Kidney (tissue), 14 donors: Measurements from ENCODE around the gene CFAP74. TPM values are rescaled to one million over a fixed set of nuclear protein-coding genes. Genes with fewer than 3 reads are reported as not detected.

Source experiments
- DNase-seq, 5 donors: peaks; one replicate each; pipeline ENCODE4 v3.0.0-alpha.2; 2013 to 2020
- FAIRE-seq: peaks from 2 replicates; lab custom pipeline; 2012; peaks lifted over from hg19 to GRCh38; lab: Jason Lieb, UNC
- H3K27ac ChIP-seq, 2 donors: one replicate each; pipeline ENCODE4 v1.7.0; 2013; ENCODE audit warnings: low read depth in 2 of 2, low read length in 2 of 2, inconsistent platforms in 1 of 2
- H3K27me3 ChIP-seq: one replicate; pipeline ENCODE4 v1.7.1; 2013; ENCODE audit warnings: low read length, inconsistent platforms; ENCODE audit not compliant: control insufficient read depth, insufficient read depth
- H3K36me3 ChIP-seq, 3 donors: one replicate each; pipeline versions ENCODE4 v1.7.0 to v1.7.1; 2013; ENCODE audit warnings: low read length in 3 of 3, control low read depth in 1 of 3, inconsistent platforms in 1 of 3; ENCODE audit not compliant: insufficient read depth in 3 of 3, control insufficient read depth in 2 of 3
- H3K4me1 ChIP-seq, 3 donors: one replicate each; pipeline versions ENCODE4 v1.7.0 to v1.7.1; 2013; ENCODE audit warnings: low read length in 3 of 3, inconsistent platforms in 1 of 3, low read depth in 1 of 3; ENCODE audit not compliant: control insufficient read depth in 2 of 3, insufficient read depth in 2 of 3
- H3K4me3 ChIP-seq, 3 donors: one replicate each; pipeline versions ENCODE4 v1.7.0 to v1.8.1; 2013; ENCODE audit warnings: low read length in 3 of 3, control low read depth in 1 of 3, inconsistent platforms in 1 of 3
- H3K9ac ChIP-seq, 3 donors: one replicate each; pipeline versions ENCODE4 v1.7.0 to v1.7.1; 2013; ENCODE audit warnings: low read length in 3 of 3, control low read depth in 1 of 3, inconsistent platforms in 1 of 3
- H3K9me3 ChIP-seq, 3 donors: one replicate each; pipeline versions ENCODE4 v1.7.0 to v1.7.1; 2013; ENCODE audit warnings: low read length in 3 of 3, control low read depth in 1 of 3, inconsistent platforms in 1 of 3; ENCODE audit not compliant: control insufficient read depth in 2 of 3, insufficient read depth in 1 of 3
- CTCF ChIP-seq: IDR thresholded peaks from 3 replicates; pipeline ENCODE4 v1.5.1; 2012; ENCODE audit warnings: mild to moderate bottlenecking, moderate library complexity, borderline replicate concordance; ENCODE audit not compliant: insufficient read depth; ENCODE audit errors: extremely low read depth
- intact Hi-C: fragments of 100-400 bp; cut with DNase I; formaldehyde crosslinking; loops from one replicate; pipeline ENCODE4 v1.11.1; 2022
- polyA plus RNA-seq: library from polyadenylated mRNA; stranded (reverse); fragments of 350-450 nt; fragmentation: Illumina TruSeq; extraction: RNeasy Lipid Tissue Mini Kit (QIAGEN cat#74804); gene quantifications from one replicate; pipeline ENCODE4 v1.2.3, GENCODE V29; 2014; ENCODE audit warnings: low read depth, low replicate concordance; ENCODE audit not compliant: insufficient read depth
- total RNA-seq: library from RNA; stranded (reverse); fragmentation: NEBNext Ultra II Directional; extraction: Animal tissue kit (Norgen Biotek cat#: 25700); gene quantifications from one replicate; pipeline ENCODE4 v1.2.1, GENCODE V29; 2021
- donor health status: control.
- donor health status: control.
- donor health status: control.
- donor health status: control.
- donor health status: control.
- donor health status: DM: yes; HTN: yes; CAD: no.
- donor health status: Normal renal cell carcinoma (clear cell type).

CFAP74 gene
- total and polyA plus RNA-seq, 2 donors from 2014 or later, result not detected

DNA sequence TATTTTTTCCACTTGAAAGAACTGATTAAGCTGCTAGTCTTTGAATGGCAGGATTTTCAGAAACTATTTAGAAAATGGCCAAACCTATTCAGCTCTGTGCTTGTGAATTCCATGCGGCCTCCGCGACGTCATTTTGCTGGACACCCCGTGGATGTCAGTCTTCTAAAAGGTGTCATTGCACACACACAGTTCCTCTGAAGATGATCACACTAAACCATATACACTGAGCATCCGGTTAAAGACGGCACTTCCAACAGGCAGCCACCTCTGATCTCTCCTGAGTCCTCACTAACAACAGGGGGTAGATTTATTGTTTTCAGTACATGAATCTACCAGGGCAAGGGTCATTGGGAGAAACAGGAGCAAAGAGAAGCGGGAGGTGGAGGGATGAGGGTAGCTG is 9.1 kb downstream of the CFAP74 start:
- TF ChIP-seq CTCF, result no peak
- Histone ChIP-seq H3K9ac (no peak overlapping the region), H3K27me3 (no peaks in the 10 kb centered on the region), H3K4me3 (no peak overlapping the region), H3K27ac (no peak overlapping the region), H3K36me3 (no peaks in the 10 kb centered on the region), H3K4me1 (peaks cover 0 to 6% (median 0%) of the 10 kb centered on the region in 3 donors), H3K9me3 (no peaks in the 10 kb centered on the region)
- DNase-seq (no peak), FAIRE-seq (no peak)
- intact Hi-C loops, result no loop called here

GRCh38 chr1:1990222-1990621 is 13.4 kb downstream of the CFAP74 start:
- Histone ChIP-seq H3K9me3 (no peaks in the 10 kb centered on the region), H3K36me3 (no peaks in the 10 kb centered on the region), H3K4me3 (no peak overlapping the region), H3K9ac (no peak overlapping the region), H3K4me1 (peaks cover 0 to 6% (median 2%) of the 10 kb centered on the region in 3 donors), H3K27ac (peak overlapping the region; percentile 69 to 75), H3K27me3 (no peaks in the 10 kb centered on the region)
- FAIRE-seq, result no peak
- no peak for TF ChIP-seq CTCF
- intact Hi-C loops, result no loop called here
- peak in 3 of 5 donors; percentile 31 to 89 (median 67) for DNase-seq

DNA sequence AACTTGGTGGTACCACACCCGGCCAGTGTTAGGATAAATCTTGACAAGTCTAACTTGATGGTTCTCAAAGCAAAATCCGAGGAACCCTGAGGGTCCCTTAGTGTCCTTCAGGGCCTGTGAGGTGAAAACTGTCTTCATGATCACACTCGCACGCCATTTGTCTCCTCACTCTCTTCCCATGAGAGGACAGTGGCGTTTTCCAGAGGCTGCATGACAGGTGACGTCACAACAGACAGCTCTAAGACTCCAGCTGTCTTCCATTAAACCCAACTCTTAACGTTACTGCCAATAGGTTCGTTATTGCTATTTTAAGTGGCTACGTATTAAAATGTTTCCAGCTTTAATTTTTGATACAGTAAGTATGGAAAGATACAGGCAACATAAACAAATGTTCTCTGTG is 13.8 kb downstream of the CFAP74 start:
- intact Hi-C loops, result no loop called here
- peak in 2 of 5 donors; percentile 27 to 54 for DNase-seq
- Histone ChIP-seq H3K27ac (peak overlapping the region; percentile 69 to 73), H3K4me3 (peak overlapping the region in 1 of 3 donors; percentile 1), H3K9me3 (no peaks in the 10 kb centered on the region), H3K27me3 (no peaks in the 10 kb centered on the region), H3K36me3 (no peaks in the 10 kb centered on the region), H3K9ac (no peak overlapping the region), H3K4me1 (peaks cover 0 to 6% (median 2%) of the 10 kb centered on the region in 3 donors)
- no peak for TF ChIP-seq CTCF
- no peak for FAIRE-seq

- Histone ChIP-seq H3K27ac (peak overlapping the region in 1 of 2 donors; percentile 69), H3K4me1 (peaks cover 0 to 6% (median 2%) of the 10 kb centered on the region in 3 donors), H3K9ac (no peak overlapping the region), H3K9me3 (no peaks in the 10 kb centered on the region), H3K36me3 (no peaks in the 10 kb centered on the region), H3K27me3 (no peaks in the 10 kb centered on the region), H3K4me3 (no peak overlapping the region)
- intact Hi-C loops, result no loop called here
- TF ChIP-seq CTCF, result no peak
- DNase-seq, result peak in 4 of 5 donors; percentile 63 to 87 (median 80)
- no peak for FAIRE-seq
These were observed 14.5 kb downstream of the CFAP74 start for GRCh38 chr1:1989102-1989542.
